AG10803 (cell line): Measurements from ENCODE around the gene SH3BP5.

Experiments
- DNase-seq: peaks from one replicate; pipeline ENCODE4 v3.0.0; 2010; ENCODE audit warnings: low read depth
- H3K4me3 ChIP-seq: 2 replicates; pipeline ENCODE4 v1.5.1; 2011; ENCODE audit warnings: mild to moderate bottlenecking, low read length, control low read depth
- CTCF ChIP-seq: conservative IDR thresholded peaks from 2 replicates; pipeline ENCODE4 v1.5.1; 2011; ENCODE audit warnings: mild to moderate bottlenecking, low read length, control low read depth, inconsistent platforms

SH3BP5 gene

GRCh38 chr3:15305359-15305844 is 27.0 kb downstream of the SH3BP5 start:
- no peak for DNase-seq
- H3K4me3 ChIP-seq: no peak overlapping the region
- peak; percentile 33 for TF ChIP-seq CTCF

- no peak for TF ChIP-seq CTCF
- no peak overlapping the region for H3K4me3 ChIP-seq
- DNase-seq: no peak
Measured at GRCh38 chr3:15303728-15304127, 28.7 kb downstream of the SH3BP5 start.

- no peak for TF ChIP-seq CTCF
- no peak overlapping the region for H3K4me3 ChIP-seq
- no peak for DNase-seq
Measured at GRCh38 chr3:15303216-15303615, 29.2 kb downstream of the SH3BP5 start.

- H3K4me3 ChIP-seq: no peak overlapping the region
- no peak for DNase-seq
- TF ChIP-seq CTCF: no peak
Measured at GRCh38 chr3:15301761-15302160, 30.6 kb downstream of the SH3BP5 start.

GRCh38 chr3:15300323-15301078 is 31.9 kb downstream of the SH3BP5 start:
- DNase-seq: peak; percentile 71
- no peak overlapping the region for H3K4me3 ChIP-seq
- TF ChIP-seq CTCF: no peak

GRCh38 chr3:15299036-15299435 is 33.4 kb downstream of the SH3BP5 start:
- no peak for TF ChIP-seq CTCF
- no peak overlapping the region for H3K4me3 ChIP-seq
- DNase-seq: no peak

GRCh38 chr3:15298504-15298903 is 33.9 kb downstream of the SH3BP5 start:
- TF ChIP-seq CTCF: no peak
- no peak overlapping the region for H3K4me3 ChIP-seq
- no peak for DNase-seq
